ENCODE data around the gene GAL3ST1. TPM values are rescaled to one million over a fixed set of nuclear protein-coding genes. Genes with fewer than 3 reads are reported as not detected.
"Not testable (repeated sequence)": the region's sequence is repeated elsewhere in the genome, so short reads cannot be mapped to it uniquely, and the experiment has no call there.

GAL3ST1 gene
- total RNA-seq, 1 experiment from 2014 or later, result not detected

DNA sequence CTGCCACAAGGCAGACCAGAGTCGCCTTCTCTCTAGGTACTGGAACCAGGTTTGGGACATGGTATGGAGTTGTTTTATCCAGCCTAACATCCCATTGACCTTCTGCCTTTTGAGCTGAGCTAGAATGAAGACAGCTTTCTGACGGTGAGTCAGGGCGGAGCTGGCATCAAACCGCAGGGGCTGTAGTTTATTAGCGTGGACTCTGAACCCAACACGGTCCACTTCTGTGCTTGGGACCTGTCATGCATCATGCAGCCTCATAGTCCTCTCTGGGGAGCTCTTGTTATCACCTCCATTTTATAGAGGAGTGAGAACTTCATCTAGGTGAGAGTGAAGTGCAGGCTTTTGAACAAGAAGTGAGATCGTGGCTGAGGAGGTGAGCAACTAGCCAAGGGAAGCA lies 8.3 kb downstream of the GAL3ST1 start:
- no peaks in the 10 kb centered on the region for H3K9me3 ChIP-seq (ENCODE audit: low read length)
- H4K20me1 ChIP-seq (ENCODE audit: insufficient read depth, low read depth, low read length), result no peaks in the 10 kb centered on the region
- H3K9ac ChIP-seq (ENCODE audit: low read length), result no peak overlapping the region
- H3K4me3 ChIP-seq (ENCODE audit: low read length), result no peak overlapping the region
- no peak overlapping the region for H3K27ac ChIP-seq (ENCODE audit: low read length)
- no peaks in the 10 kb centered on the region for H3K36me3 ChIP-seq (ENCODE audit: insufficient read depth, low read length)
- no peak for DNase-seq
- H3K9me2 ChIP-seq (replicated peaks; ENCODE audit: insufficient read depth, low read length), result no peaks in the 10 kb centered on the region
- no peaks in the 10 kb centered on the region for H3K27me3 ChIP-seq (ENCODE audit: low read length)
- no peaks in the 10 kb centered on the region for H3K4me1 ChIP-seq (ENCODE audit: low read length)
- H3K79me2 ChIP-seq (ENCODE audit: low read length), result no peaks in the 10 kb centered on the region
- H3K4me2 ChIP-seq (ENCODE audit: low read depth, low read length, poor library complexity, severe bottlenecking), result no peak overlapping the region
- no peak overlapping the region for H2AFZ ChIP-seq (ENCODE audit: low read length)

DNA sequence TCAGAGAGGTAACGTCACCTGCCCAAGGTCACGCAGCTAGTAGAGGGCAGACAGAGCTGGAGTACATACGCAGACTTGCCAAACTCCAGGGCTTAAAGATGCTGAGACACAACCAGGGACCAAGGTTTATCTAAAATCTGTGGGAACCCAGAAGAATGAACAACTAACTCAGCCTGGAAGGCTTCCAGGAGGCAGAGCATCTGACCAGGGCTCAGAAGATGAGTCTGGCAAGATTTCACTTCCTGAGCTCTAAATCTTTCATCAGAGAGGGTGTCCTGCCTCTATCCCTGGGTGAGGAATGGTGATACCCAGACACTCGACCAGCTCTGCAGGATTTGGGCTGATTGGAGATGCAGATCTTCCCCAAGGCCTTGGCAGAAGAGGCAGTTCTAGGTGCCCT lies 9.1 kb downstream of the GAL3ST1 start:
- Histone ChIP-seq H3K4me2 (ENCODE audit: low read depth, low read length, poor library complexity, severe bottlenecking) (no peak overlapping the region), H3K36me3 (ENCODE audit: insufficient read depth, low read length) (no peaks in the 10 kb centered on the region), H3K27me3 (ENCODE audit: low read length) (no peaks in the 10 kb centered on the region), H3K9me3 (ENCODE audit: low read length) (no peaks in the 10 kb centered on the region), H3K9ac (ENCODE audit: low read length) (no peak overlapping the region), H3K9me2 (replicated peaks; ENCODE audit: insufficient read depth, low read length) (no peaks in the 10 kb centered on the region), H3K27ac (ENCODE audit: low read length) (no peak overlapping the region), H3K4me1 (ENCODE audit: low read length) (no peaks in the 10 kb centered on the region), H3K4me3 (ENCODE audit: low read length) (no peak overlapping the region), H4K20me1 (ENCODE audit: insufficient read depth, low read depth, low read length) (no peaks in the 10 kb centered on the region), H3K79me2 (ENCODE audit: low read length) (no peaks in the 10 kb centered on the region), H2AFZ (ENCODE audit: low read length) (no peak overlapping the region)
- no peak for DNase-seq

DNA sequence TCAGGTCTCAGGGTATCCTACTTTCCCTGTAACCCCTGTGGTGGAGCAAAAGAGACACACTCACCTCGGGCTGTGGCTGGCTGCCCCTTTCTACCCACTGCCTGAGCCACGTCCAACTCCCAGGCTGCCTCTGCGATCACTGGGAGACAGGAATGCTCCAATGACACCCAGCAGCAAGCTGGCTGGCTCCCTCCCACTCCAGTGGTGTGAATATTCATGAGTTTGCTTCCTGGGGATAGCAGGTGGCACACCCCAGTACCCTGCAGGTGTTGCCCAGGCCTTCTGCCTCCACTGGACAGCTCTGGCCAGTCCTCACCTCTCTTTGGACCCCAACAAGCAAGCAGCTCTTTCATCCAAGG lies 9.7 kb downstream of the GAL3ST1 start:
- no peaks in the 10 kb centered on the region for H3K4me1 ChIP-seq (ENCODE audit: low read length)
- H3K27ac ChIP-seq (ENCODE audit: low read length), result no peak overlapping the region
- H3K4me2 ChIP-seq (ENCODE audit: low read depth, low read length, poor library complexity, severe bottlenecking), result no peak overlapping the region
- H2AFZ ChIP-seq (ENCODE audit: low read length), result no peak overlapping the region
- H3K36me3 ChIP-seq (ENCODE audit: insufficient read depth, low read length), result no peaks in the 10 kb centered on the region
- no peak for DNase-seq
- H3K27me3 ChIP-seq (ENCODE audit: low read length), result no peaks in the 10 kb centered on the region
- H3K9ac ChIP-seq (ENCODE audit: low read length), result no peak overlapping the region
- no peaks in the 10 kb centered on the region for H3K79me2 ChIP-seq (ENCODE audit: low read length)
- no peaks in the 10 kb centered on the region for H3K9me3 ChIP-seq (ENCODE audit: low read length)
- no peaks in the 10 kb centered on the region for H4K20me1 ChIP-seq (ENCODE audit: insufficient read depth, low read depth, low read length)
- no peaks in the 10 kb centered on the region for H3K9me2 ChIP-seq (replicated peaks; ENCODE audit: insufficient read depth, low read length)
- H3K4me3 ChIP-seq (ENCODE audit: low read length), result no peak overlapping the region

DNA sequence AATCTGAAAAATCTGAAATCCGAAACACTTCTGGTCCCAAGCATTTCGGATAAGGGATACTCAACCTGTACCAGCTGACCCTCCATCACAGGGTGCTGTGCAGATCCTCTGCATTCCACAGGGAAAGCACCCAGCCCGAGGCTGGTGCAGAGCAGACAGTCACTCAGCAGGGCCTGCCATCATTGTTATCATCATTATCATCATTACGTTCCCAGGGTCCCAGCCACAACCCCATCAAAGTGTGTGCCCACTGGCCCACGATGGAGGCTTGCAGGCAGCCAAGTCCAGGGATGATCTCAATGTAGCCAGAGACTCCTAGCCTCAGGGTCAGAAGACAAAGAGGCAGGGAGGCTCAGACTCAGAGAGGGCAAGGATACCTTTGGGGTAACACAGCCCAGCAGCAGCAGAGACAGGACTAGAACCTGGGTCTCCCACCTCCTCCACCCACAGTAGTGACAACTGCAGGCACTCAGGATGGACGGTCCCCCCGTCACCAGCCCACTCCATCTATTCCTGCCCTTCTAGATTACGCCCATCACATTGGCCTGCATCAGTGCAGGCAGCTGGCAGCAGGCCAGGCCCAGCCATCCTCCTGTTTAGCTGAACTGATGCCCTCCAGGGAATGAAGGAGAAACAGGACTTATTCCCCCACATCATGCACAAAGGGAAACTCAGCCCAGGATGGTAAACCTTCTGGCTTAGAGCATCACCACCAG lies 10.3 kb downstream of the GAL3ST1 start:
- Histone ChIP-seq H3K4me3 (ENCODE audit: low read length) (no peak overlapping the region), H3K4me1 (ENCODE audit: low read length) (no peaks in the 10 kb centered on the region), H3K9me3 (ENCODE audit: low read length) (no peaks in the 10 kb centered on the region), H3K27ac (ENCODE audit: low read length) (no peak overlapping the region), H4K20me1 (ENCODE audit: insufficient read depth, low read depth, low read length) (no peaks in the 10 kb centered on the region), H3K27me3 (ENCODE audit: low read length) (no peaks in the 10 kb centered on the region), H3K9ac (ENCODE audit: low read length) (no peak overlapping the region), H3K4me2 (ENCODE audit: low read depth, low read length, poor library complexity, severe bottlenecking) (no peak overlapping the region), H3K36me3 (ENCODE audit: insufficient read depth, low read length) (no peaks in the 10 kb centered on the region), H2AFZ (ENCODE audit: low read length) (no peak overlapping the region), H3K9me2 (replicated peaks; ENCODE audit: insufficient read depth, low read length) (no peaks in the 10 kb centered on the region), H3K79me2 (ENCODE audit: low read length) (no peaks in the 10 kb centered on the region)
- no peak for DNase-seq

DNA sequence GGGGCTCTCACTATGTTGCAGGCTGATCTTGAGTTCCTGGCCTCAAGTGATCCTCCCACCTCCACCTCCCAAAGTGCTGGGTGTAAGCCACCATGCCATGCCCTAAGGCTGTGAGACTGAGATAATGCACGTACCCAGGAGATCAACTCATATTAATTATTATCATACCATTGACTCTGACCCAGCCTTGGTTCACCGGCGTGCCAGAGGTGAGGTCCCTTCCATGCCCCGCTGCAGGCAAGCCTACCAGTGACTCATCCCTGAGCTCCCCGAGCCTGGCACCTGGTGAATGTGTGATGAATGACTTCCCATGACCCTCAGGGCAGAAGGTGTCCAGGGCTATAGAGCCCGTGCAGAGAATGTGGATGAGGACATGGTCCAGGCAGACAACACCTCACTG lies 12.1 kb downstream of the GAL3ST1 start:
- no peaks in the 10 kb centered on the region for H3K27me3 ChIP-seq (ENCODE audit: low read length)
- no peaks in the 10 kb centered on the region for H3K79me2 ChIP-seq (ENCODE audit: low read length)
- no peak overlapping the region for H3K4me2 ChIP-seq (ENCODE audit: low read depth, low read length, poor library complexity, severe bottlenecking)
- no peaks in the 10 kb centered on the region for H4K20me1 ChIP-seq (ENCODE audit: insufficient read depth, low read depth, low read length)
- no peak overlapping the region for H2AFZ ChIP-seq (ENCODE audit: low read length)
- no peaks in the 10 kb centered on the region for H3K9me2 ChIP-seq (replicated peaks; ENCODE audit: insufficient read depth, low read length)
- no peak overlapping the region for H3K27ac ChIP-seq (ENCODE audit: low read length)
- no peaks in the 10 kb centered on the region for H3K4me1 ChIP-seq (ENCODE audit: low read length)
- no peak overlapping the region for H3K4me3 ChIP-seq (ENCODE audit: low read length)
- H3K9me3 ChIP-seq (ENCODE audit: low read length), result no peaks in the 10 kb centered on the region
- H3K9ac ChIP-seq (ENCODE audit: low read length), result no peak overlapping the region
- no peaks in the 10 kb centered on the region for H3K36me3 ChIP-seq (ENCODE audit: insufficient read depth, low read length)
- DNase-seq, result no peak

DNA sequence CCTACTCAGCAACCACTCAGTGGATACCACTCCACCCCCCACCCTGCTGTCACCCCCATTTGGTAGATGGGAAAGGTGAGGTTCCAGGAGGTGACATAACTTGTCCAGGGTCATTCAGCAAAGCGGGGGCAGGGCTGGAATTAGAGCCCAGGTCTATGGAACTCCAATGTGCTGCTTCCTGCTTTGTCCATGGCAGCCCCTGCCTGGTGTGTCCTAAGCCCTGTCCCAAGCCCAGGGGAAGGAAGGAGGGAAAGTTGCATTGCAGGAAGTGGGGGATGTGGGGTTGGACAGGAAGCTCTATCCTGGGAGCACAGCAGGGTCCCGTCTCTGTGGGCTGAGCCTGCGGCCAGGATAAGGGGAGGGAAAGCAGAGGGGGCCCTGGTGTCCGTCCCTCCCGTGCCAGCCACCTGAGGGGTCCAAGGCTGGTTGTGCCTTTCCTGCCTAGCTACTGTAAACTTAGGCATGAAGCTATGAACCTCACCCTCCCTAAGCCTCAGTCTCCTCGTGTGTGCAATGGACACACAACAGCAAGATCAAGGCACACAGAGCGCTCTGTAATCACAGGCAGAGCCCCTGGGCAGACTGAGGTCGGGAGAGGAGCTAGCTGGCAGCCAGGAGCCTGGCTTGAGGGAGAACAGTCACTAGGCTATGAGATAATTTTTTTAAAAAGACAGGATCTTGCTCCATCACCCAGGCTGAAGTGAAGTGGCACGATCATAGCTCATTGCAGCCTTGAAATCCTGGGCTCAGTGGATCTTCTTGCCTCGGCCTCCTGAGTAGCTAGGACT lies 12.9 kb downstream of the GAL3ST1 start:
- Histone ChIP-seq H3K4me3 (ENCODE audit: low read length) (no peak overlapping the region), H2AFZ (ENCODE audit: low read length) (no peak overlapping the region), H3K9me2 (replicated peaks; ENCODE audit: insufficient read depth, low read length) (no peaks in the 10 kb centered on the region), H3K9ac (ENCODE audit: low read length) (no peak overlapping the region), H4K20me1 (ENCODE audit: insufficient read depth, low read depth, low read length) (no peaks in the 10 kb centered on the region), H3K36me3 (ENCODE audit: insufficient read depth, low read length) (no peaks in the 10 kb centered on the region), H3K4me1 (ENCODE audit: low read length) (no peaks in the 10 kb centered on the region), H3K27me3 (ENCODE audit: low read length) (no peaks in the 10 kb centered on the region), H3K79me2 (ENCODE audit: low read length) (no peaks in the 10 kb centered on the region), H3K4me2 (ENCODE audit: low read depth, low read length, poor library complexity, severe bottlenecking) (no peak overlapping the region), H3K9me3 (ENCODE audit: low read length) (no peaks in the 10 kb centered on the region), H3K27ac (ENCODE audit: low read length) (no peak overlapping the region)
- no peak for DNase-seq

DNA sequence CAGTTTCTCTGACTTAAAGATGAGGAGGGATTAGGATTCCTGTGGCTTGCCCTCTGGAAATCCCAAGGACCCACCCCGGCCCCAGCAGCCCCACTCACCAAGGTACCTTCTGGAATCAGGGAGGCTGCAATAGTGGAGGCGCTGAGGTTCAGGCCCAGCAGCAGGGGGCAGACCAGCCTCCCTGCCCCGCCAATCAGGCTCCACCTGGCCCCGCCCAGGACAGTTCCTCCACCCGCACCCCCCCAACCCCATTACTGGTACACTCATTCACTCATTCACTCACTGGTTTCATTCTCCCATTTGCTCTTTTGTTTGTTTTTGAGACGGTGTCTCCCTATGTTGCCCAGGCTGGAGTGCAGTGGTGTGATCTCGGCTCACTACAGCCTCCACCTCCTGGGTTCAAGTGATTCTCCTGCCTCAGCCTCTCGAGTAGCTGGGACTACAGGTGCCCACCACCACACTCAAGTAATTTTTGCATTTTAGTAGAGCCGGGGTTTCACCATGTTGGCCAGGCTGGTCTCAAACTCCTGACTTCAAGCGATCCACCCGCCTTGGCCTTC lies 13.7 kb downstream of the GAL3ST1 start:
- H3K4me1 ChIP-seq (ENCODE audit: low read length); H4K20me1 ChIP-seq (ENCODE audit: insufficient read depth, low read depth, low read length); H3K27ac ChIP-seq (ENCODE audit: low read length); H3K27me3 ChIP-seq (ENCODE audit: low read length); H3K9me2 ChIP-seq (replicated peaks; ENCODE audit: insufficient read depth, low read length); H3K9ac ChIP-seq (ENCODE audit: low read length); H3K36me3 ChIP-seq (ENCODE audit: insufficient read depth, low read length); H3K4me3 ChIP-seq (ENCODE audit: low read length); H3K79me2 ChIP-seq (ENCODE audit: low read length); H3K4me2 ChIP-seq (ENCODE audit: low read depth, low read length, poor library complexity, severe bottlenecking); H2AFZ ChIP-seq (ENCODE audit: low read length); H3K9me3 ChIP-seq (ENCODE audit: low read length): not testable (repeated sequence)
- peak; percentile 73 for DNase-seq

DNA sequence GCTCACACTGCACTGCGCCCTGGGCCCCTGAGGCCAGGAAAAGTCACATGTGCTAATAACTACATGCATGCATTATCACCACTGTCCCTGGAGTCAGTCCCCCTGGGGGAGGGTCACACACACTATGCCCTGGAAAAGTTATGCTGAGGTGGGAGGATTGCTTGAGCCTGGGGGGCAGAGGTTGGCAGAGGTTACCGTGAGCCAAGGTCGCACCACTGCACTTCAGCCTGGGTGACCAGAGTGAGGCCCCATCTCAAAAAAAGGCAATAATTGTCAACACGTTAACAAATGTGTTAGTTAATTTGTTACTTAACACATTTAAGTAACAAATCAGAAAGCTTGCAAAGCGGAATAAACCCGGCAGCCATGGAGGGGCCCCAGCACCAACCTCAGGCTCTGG lies 14.6 kb downstream of the GAL3ST1 start:
- Histone ChIP-seq H3K9me2 (replicated peaks; ENCODE audit: insufficient read depth, low read length) (no peaks in the 10 kb centered on the region), H3K4me3 (ENCODE audit: low read length) (no peak overlapping the region), H3K27me3 (ENCODE audit: low read length) (no peaks in the 10 kb centered on the region), H4K20me1 (ENCODE audit: insufficient read depth, low read depth, low read length) (no peaks in the 10 kb centered on the region), H2AFZ (ENCODE audit: low read length) (no peak overlapping the region), H3K9me3 (ENCODE audit: low read length) (no peaks in the 10 kb centered on the region), H3K79me2 (ENCODE audit: low read length) (no peaks in the 10 kb centered on the region), H3K4me1 (ENCODE audit: low read length) (no peaks in the 10 kb centered on the region), H3K9ac (ENCODE audit: low read length) (no peak overlapping the region), H3K4me2 (ENCODE audit: low read depth, low read length, poor library complexity, severe bottlenecking) (no peak overlapping the region), H3K27ac (ENCODE audit: low read length) (no peak overlapping the region), H3K36me3 (ENCODE audit: insufficient read depth, low read length) (no peaks in the 10 kb centered on the region)
- DNase-seq, result no peak

Data from Karpas-422 (cell line).